SK-N-SH treated with all-trans-retinoic acid at 6 μM for 48 hours (cell line): ENCODE measurements around the gene SETSIP.

ENCODE experiments used
- ATAC-seq: fragments of 200-7000 bp; cut with Tn5 transposase; 3 replicates; pipeline ENCODE4 v1.9.1; 2020; ENCODE audit warnings: mild to moderate bottlenecking, moderate library complexity
- ARNTL ChIP-seq: fragments of 450-650 bp; formaldehyde crosslinking; IDR thresholded peaks from 2 replicates; pipeline ENCODE4 v1.5.0; 2020; ENCODE audit warnings: low read depth, mild to moderate bottlenecking, moderate library complexity, borderline replicate concordance
- BACH2 ChIP-seq: fragments of 250-450 bp; sonication (Bioruptor Pico); IDR thresholded peaks from 2 replicates; pipeline ENCODE4 v1.9.0; 2021; ENCODE audit warnings: mild to moderate bottlenecking, borderline replicate concordance
- CSDC2 ChIP-seq: fragments of 250-450 bp; sonication (Bioruptor Pico); IDR thresholded peaks from 2 replicates; pipeline ENCODE4 v1.5.0; 2020; ENCODE audit warnings: mild to moderate bottlenecking, moderate library complexity
- ESRRG ChIP-seq: fragments of 250-450 bp; sonication (Bioruptor Pico); IDR thresholded peaks from 2 replicates; pipeline ENCODE4 v1.6.1; 2021; ENCODE audit warnings: mild to moderate bottlenecking
- GLIS3 ChIP-seq: fragments of 250-450 bp; sonication (Bioruptor Pico); IDR thresholded peaks from 2 replicates; pipeline ENCODE4 v1.5.0; 2020; ENCODE audit warnings: mild to moderate bottlenecking, moderate library complexity
- ISL1 ChIP-seq: fragments of 250-450 bp; sonication (Bioruptor Pico); IDR thresholded peaks from 2 replicates; pipeline ENCODE4 v2.1.2; 2022; ENCODE audit warnings: mild to moderate bottlenecking, moderate library complexity
- OSR1 ChIP-seq: fragments of 250-450 bp; sonication (Bioruptor Pico); IDR thresholded peaks from 2 replicates; pipeline ENCODE4 v1.8.0; 2022; ENCODE audit warnings: moderate library complexity, mild to moderate bottlenecking, inconsistent platforms
- PPARA ChIP-seq: fragments of 250-450 bp; sonication (Bioruptor Pico); IDR thresholded peaks from 2 replicates; pipeline ENCODE4 v1.5.0; 2020; ENCODE audit warnings: mild to moderate bottlenecking, borderline replicate concordance
- RARB ChIP-seq: fragments of 250-450 bp; sonication (Bioruptor Pico); IDR thresholded peaks from 2 replicates; pipeline ENCODE4 v1.8.0; 2021; ENCODE audit warnings: mild to moderate bottlenecking, moderate library complexity
- SNAI2 ChIP-seq: fragments of 250-450 bp; sonication (Bioruptor Pico); IDR thresholded peaks from 2 replicates; pipeline ENCODE4 v1.5.0; 2020; ENCODE audit warnings: mild to moderate bottlenecking, moderate library complexity
- TCF4 ChIP-seq: fragments of 250-450 bp; sonication (Bioruptor Pico); IDR thresholded peaks from 2 replicates; pipeline ENCODE4 v1.8.0; 2021; ENCODE audit warnings: mild to moderate bottlenecking, moderate library complexity, borderline replicate concordance
- TOX ChIP-seq: fragments of 250-450 bp; sonication (Bioruptor Pico); IDR thresholded peaks from 2 replicates; pipeline ENCODE4 v1.8.0; 2021; ENCODE audit warnings: mild to moderate bottlenecking, moderate library complexity, borderline replicate concordance
- ZC3H10 ChIP-seq: fragments of 250-450 bp; sonication (Bioruptor Pico); IDR thresholded peaks from 2 replicates; pipeline ENCODE4 v1.5.1; 2021; ENCODE audit warnings: mild to moderate bottlenecking, moderate library complexity
- ZFP3 ChIP-seq: fragments of 250-450 bp; sonication (Bioruptor Pico); IDR thresholded peaks from 2 replicates; pipeline ENCODE4 v1.5.0; 2020; ENCODE audit warnings: mild to moderate bottlenecking, moderate library complexity
- ZFP30 ChIP-seq: fragments of 450-650 bp; formaldehyde crosslinking; IDR thresholded peaks from 2 replicates; pipeline ENCODE4 v1.5.0; 2022; ENCODE audit warnings: mild to moderate bottlenecking, moderate library complexity
- ZNF565 ChIP-seq: fragments of 450-650 bp; formaldehyde crosslinking; conservative IDR thresholded peaks from 2 replicates; pipeline ENCODE4 v1.5.0; 2020; ENCODE audit warnings: low read depth, mild to moderate bottlenecking, moderate library complexity
- ZNF70 ChIP-seq: fragments of 450-650 bp; formaldehyde crosslinking; IDR thresholded peaks from 2 replicates; pipeline ENCODE4 v1.5.0; 2020; ENCODE audit warnings: mild to moderate bottlenecking, moderate library complexity
- ZNF8 ChIP-seq: fragments of 450-650 bp; formaldehyde crosslinking; IDR thresholded peaks from 2 replicates; pipeline ENCODE4 v1.5.0; 2020; ENCODE audit warnings: mild to moderate bottlenecking, moderate library complexity
- TF ChIP-seq, protein P1 (sequence below): fragments of 250-450 bp; sonication (Bioruptor Pico); IDR thresholded peaks from 2 replicates; pipeline ENCODE4 v1.5.1; 2021; ENCODE audit warnings: mild to moderate bottlenecking, moderate library complexity
- TF ChIP-seq, protein P2 (sequence below): fragments of 250-450 bp; sonication (Bioruptor Pico); IDR thresholded peaks from 2 replicates; pipeline ENCODE4 v1.5.1; 2020; ENCODE audit warnings: low read depth, mild to moderate bottlenecking, moderate library complexity
- TF ChIP-seq, protein P3 (sequence below): fragments of 250-450 bp; sonication (Bioruptor Pico); IDR thresholded peaks from 2 replicates; pipeline ENCODE4 v1.8.0; 2020; ENCODE audit warnings: mild to moderate bottlenecking, moderate library complexity, borderline replicate concordance
- TF ChIP-seq, protein P4 (sequence below): fragments of 250-450 bp; sonication (Bioruptor Pico); IDR thresholded peaks from 2 replicates; pipeline ENCODE4 v1.8.0; 2021; ENCODE audit warnings: low read depth, mild to moderate bottlenecking, moderate library complexity, borderline replicate concordance
- TF ChIP-seq, protein P5 (sequence below): fragments of 250-450 bp; sonication (Bioruptor Pico); IDR thresholded peaks from 2 replicates; pipeline ENCODE4 v1.5.0; 2020; ENCODE audit warnings: mild to moderate bottlenecking, moderate library complexity

The SETSIP gene

DNA sequence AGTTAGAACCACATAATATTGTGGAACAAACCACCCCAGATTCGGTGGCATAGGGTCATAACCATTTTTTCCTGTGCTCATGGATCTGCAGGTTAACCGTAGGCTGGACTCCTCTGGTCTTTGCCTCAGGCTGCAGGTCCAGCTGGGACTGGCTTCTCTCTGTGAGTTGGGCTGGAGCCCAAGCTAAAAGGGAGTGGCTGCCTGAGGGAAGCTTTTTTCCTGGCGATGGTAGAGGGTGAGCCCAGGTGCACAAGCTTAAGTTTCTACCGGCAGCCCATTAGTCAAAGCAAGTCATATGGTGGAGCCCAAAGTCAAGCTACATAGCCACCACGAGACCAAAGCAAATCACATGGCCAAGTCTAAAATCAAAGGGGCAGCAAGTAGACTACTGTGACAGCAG, 31.6 kb downstream of the SETSIP start:
- ATAC-seq, result no peak
- no peak for TF ChIP-seq ZFP3 (CRISPR knock-in tag)
- no peak for TF ChIP-seq TOX (CRISPR knock-in tag)
- no peak for TF ChIP-seq RARB (CRISPR knock-in tag)
- TF ChIP-seq, protein P1, sequence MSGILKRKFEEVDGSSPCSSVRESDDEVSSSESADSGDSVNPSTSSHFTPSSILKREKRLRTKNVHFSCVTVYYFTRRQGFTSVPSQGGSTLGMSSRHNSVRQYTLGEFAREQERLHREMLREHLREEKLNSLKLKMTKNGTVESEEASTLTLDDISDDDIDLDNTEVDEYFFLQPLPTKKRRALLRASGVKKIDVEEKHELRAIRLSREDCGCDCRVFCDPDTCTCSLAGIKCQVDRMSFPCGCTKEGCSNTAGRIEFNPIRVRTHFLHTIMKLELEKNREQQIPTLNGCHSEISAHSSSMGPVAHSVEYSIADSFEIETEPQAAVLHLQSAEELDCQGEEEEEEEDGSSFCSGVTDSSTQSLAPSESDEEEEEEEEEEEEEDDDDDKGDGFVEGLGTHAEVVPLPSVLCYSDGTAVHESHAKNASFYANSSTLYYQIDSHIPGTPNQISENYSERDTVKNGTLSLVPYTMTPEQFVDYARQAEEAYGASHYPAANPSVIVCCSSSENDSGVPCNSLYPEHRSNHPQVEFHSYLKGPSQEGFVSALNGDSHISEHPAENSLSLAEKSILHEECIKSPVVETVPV (CRISPR knock-in tag), result no peak
- TF ChIP-seq, protein P2, sequence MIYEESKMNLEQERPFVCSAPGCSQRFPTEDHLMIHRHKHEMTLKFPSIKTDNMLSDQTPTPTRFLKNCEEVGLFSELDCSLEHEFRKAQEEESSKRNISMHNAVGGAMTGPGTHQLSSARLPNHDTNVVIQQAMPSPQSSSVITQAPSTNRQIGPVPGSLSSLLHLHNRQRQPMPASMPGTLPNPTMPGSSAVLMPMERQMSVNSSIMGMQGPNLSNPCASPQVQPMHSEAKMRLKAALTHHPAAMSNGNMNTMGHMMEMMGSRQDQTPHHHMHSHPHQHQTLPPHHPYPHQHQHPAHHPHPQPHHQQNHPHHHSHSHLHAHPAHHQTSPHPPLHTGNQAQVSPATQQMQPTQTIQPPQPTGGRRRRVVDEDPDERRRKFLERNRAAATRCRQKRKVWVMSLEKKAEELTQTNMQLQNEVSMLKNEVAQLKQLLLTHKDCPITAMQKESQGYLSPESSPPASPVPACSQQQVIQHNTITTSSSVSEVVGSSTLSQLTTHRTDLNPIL (CRISPR knock-in tag), result no peak
- TF ChIP-seq BACH2 (CRISPR knock-in tag), result no peak
- no peak for TF ChIP-seq ESRRG (CRISPR knock-in tag)
- no peak for TF ChIP-seq SNAI2 (CRISPR knock-in tag)
- no peak for TF ChIP-seq ZC3H10 (CRISPR knock-in tag)
- TF ChIP-seq ISL1, result no peak
- no peak for TF ChIP-seq ARNTL (CRISPR knock-in tag)
- TF ChIP-seq ZNF8, result no peak
- TF ChIP-seq GLIS3 (CRISPR knock-in tag), result no peak
- no peak for TF ChIP-seq PPARA
- TF ChIP-seq ZNF565 (CRISPR knock-in tag), result no peak
- TF ChIP-seq, protein P3, sequence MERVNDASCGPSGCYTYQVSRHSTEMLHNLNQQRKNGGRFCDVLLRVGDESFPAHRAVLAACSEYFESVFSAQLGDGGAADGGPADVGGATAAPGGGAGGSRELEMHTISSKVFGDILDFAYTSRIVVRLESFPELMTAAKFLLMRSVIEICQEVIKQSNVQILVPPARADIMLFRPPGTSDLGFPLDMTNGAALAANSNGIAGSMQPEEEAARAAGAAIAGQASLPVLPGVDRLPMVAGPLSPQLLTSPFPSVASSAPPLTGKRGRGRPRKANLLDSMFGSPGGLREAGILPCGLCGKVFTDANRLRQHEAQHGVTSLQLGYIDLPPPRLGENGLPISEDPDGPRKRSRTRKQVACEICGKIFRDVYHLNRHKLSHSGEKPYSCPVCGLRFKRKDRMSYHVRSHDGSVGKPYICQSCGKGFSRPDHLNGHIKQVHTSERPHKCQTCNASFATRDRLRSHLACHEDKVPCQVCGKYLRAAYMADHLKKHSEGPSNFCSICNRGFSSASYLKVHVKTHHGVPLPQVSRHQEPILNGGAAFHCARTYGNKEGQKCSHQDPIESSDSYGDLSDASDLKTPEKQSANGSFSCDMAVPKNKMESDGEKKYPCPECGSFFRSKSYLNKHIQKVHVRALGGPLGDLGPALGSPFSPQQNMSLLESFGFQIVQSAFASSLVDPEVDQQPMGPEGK, result no peak
- no peak for TF ChIP-seq CSDC2
- no peak for TF ChIP-seq OSR1
- TF ChIP-seq, protein P4, sequence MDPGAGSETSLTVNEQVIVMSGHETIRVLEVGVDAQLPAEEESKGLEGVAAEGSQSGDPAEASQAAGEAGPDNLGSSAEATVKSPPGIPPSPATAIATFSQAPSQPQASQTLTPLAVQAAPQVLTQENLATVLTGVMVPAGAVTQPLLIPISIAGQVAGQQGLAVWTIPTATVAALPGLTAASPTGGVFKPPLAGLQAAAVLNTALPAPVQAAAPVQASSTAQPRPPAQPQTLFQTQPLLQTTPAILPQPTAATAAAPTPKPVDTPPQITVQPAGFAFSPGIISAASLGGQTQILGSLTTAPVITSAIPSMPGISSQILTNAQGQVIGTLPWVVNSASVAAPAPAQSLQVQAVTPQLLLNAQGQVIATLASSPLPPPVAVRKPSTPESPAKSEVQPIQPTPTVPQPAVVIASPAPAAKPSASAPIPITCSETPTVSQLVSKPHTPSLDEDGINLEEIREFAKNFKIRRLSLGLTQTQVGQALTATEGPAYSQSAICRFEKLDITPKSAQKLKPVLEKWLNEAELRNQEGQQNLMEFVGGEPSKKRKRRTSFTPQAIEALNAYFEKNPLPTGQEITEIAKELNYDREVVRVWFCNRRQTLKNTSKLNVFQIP (CRISPR knock-in tag), result no peak
- TF ChIP-seq ZNF70, result no peak

DNA sequence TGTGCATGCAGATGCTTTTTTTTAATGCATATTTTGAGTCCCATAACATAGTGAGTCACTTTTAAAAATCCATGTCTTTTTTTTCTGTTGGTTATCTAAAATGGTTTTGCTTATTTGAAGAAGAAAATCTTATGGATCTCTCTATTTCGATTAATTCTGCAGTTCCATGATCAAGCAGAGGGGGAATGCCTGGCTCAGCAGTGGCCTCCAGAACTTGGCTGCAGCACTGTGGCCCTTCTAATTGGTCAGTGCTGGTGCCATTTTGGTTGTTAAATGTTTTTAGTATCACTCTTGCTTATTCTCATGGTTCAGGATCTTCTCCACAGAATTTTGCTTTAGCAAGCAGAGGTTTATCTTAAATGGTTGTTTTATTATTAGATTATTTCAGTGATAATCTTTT, 34.2 kb downstream of the SETSIP start:
- TF ChIP-seq ESRRG (CRISPR knock-in tag) (no peak), SNAI2 (CRISPR knock-in tag) (no peak), BACH2 (CRISPR knock-in tag) (no peak), ZNF565 (CRISPR knock-in tag) (no peak), ISL1 (no peak), TOX (CRISPR knock-in tag) (no peak), RARB (CRISPR knock-in tag) (no peak), GLIS3 (CRISPR knock-in tag) (no peak), TCF4 (CRISPR knock-in tag) (no peak), ZNF8 (no peak), OSR1 (no peak), ARNTL (CRISPR knock-in tag) (no peak), CSDC2 (no peak), PPARA (no peak), ZFP30 (no peak)
- TF ChIP-seq, protein P1 (CRISPR knock-in tag), result no peak
- TF ChIP-seq, protein P5, sequence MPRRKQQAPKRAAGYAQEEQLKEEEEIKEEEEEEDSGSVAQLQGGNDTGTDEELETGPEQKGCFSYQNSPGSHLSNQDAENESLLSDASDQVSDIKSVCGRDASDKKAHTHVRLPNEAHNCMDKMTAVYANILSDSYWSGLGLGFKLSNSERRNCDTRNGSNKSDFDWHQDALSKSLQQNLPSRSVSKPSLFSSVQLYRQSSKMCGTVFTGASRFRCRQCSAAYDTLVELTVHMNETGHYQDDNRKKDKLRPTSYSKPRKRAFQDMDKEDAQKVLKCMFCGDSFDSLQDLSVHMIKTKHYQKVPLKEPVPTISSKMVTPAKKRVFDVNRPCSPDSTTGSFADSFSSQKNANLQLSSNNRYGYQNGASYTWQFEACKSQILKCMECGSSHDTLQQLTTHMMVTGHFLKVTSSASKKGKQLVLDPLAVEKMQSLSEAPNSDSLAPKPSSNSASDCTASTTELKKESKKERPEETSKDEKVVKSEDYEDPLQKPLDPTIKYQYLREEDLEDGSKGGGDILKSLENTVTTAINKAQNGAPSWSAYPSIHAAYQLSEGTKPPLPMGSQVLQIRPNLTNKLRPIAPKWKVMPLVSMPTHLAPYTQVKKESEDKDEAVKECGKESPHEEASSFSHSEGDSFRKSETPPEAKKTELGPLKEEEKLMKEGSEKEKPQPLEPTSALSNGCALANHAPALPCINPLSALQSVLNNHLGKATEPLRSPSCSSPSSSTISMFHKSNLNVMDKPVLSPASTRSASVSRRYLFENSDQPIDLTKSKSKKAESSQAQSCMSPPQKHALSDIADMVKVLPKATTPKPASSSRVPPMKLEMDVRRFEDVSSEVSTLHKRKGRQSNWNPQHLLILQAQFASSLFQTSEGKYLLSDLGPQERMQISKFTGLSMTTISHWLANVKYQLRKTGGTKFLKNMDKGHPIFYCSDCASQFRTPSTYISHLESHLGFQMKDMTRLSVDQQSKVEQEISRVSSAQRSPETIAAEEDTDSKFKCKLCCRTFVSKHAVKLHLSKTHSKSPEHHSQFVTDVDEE, result no peak
- TF ChIP-seq, protein P2 (CRISPR knock-in tag), result no peak
- TF ChIP-seq, protein P3, result no peak
- TF ChIP-seq, all 23 proteins: peak for 0
- ATAC-seq, result no peak
